MM.1S (cell line): ENCODE results near the gene DUS2.
A peak's percentile ranks its signal among the peaks of the same experiment; 100 is the strongest.

Experiments used
- DNase-seq: peaks from one replicate; pipeline ENCODE4 v3.0.0-alpha.2; 2015
- H2AFZ ChIP-seq: fragments of 300-600 bp; sonication (generic); 2 replicates; pipeline ENCODE4 v1.6.0; 2016; ENCODE audit warnings: antibody characterized with exemption, low read length
- H3F3A ChIP-seq: fragments of 300-600 bp; sonication (generic); 2 replicates; pipeline ENCODE4 v1.6.1; 2016; ENCODE audit warnings: mild to moderate bottlenecking, antibody characterized with exemption, low read length, moderate library complexity, mixed read lengths; ENCODE audit not compliant: insufficient read depth
- H3K27ac ChIP-seq: fragments of 300-600 bp; sonication (generic); 2 replicates; pipeline ENCODE4 v1.5.1; 2016; ENCODE audit warnings: mild to moderate bottlenecking, low read length
- H3K27me3 ChIP-seq: fragments of 300-600 bp; sonication (generic); replicated peaks from 2 replicates; pipeline ENCODE4 v1.6.0; 2016; ENCODE audit warnings: low read length; ENCODE audit not compliant: insufficient read depth
- H3K36me3 ChIP-seq: fragments of 300-600 bp; sonication (generic); replicated peaks from 2 replicates; pipeline ENCODE4 v1.6.1; 2016; ENCODE audit warnings: mild to moderate bottlenecking, low read length, mixed read lengths; ENCODE audit not compliant: insufficient read depth
- H3K4me1 ChIP-seq: fragments of 300-600 bp; sonication (generic); 2 replicates; pipeline ENCODE4 v1.6.1; 2016; ENCODE audit warnings: low read length, mixed read lengths
- H3K4me2 ChIP-seq: fragments of 300-600 bp; sonication (generic); 2 replicates; pipeline ENCODE4 v1.6.0; 2016; ENCODE audit warnings: low read depth, low read length
- H3K4me3 ChIP-seq: fragments of 300-600 bp; sonication (generic); 2 replicates; pipeline ENCODE4 v1.5.1; 2016; ENCODE audit warnings: low read length, mixed read lengths
- H3K79me2 ChIP-seq: fragments of 300-600 bp; sonication (generic); 2 replicates; pipeline ENCODE4 v1.6.1; 2016; ENCODE audit warnings: mixed run types, low read length, mixed read lengths
- H3K9ac ChIP-seq: fragments of 300-600 bp; sonication (generic); 2 replicates; pipeline ENCODE4 v1.6.1; 2016; ENCODE audit warnings: low read length, mixed read lengths
- H3K9me2 ChIP-seq: fragments of 300-600 bp; sonication (generic); replicated peaks from 2 replicates; pipeline ENCODE4 v1.6.1; 2016; ENCODE audit warnings: mild to moderate bottlenecking, low read length, mixed read lengths; ENCODE audit not compliant: insufficient read depth
- H3K9me3 ChIP-seq: fragments of 300-600 bp; sonication (generic); replicated peaks from 2 replicates; pipeline ENCODE4 v1.6.1; 2016; ENCODE audit warnings: mild to moderate bottlenecking, low read length, mixed read lengths; ENCODE audit not compliant: insufficient read depth
- H4K20me1 ChIP-seq: fragments of 300-600 bp; sonication (generic); 2 replicates; pipeline ENCODE4 v1.6.1; 2016; ENCODE audit warnings: mild to moderate bottlenecking, low read length, moderate library complexity, mixed read lengths; ENCODE audit not compliant: insufficient read depth
- EZH2 ChIP-seq: fragments of 300-600 bp; sonication (generic); optimal IDR thresholded peaks from 2 replicates; pipeline ENCODE3; 2017; ENCODE audit warnings: low read depth, mild to moderate bottlenecking, antibody characterized with exemption, low read length, mixed read lengths
- EZH2phosphoT487 ChIP-seq: fragments of 300-600 bp; sonication (generic); IDR thresholded peaks from 2 replicates; pipeline ENCODE4 v1.6.1; 2018; ENCODE audit warnings: antibody characterized with exemption, low read length
- TF ChIP-seq, protein P1 (sequence below): fragments of 300-600 bp; sonication (generic); IDR thresholded peaks from 2 replicates; pipeline ENCODE4 v1.5.1; 2016; ENCODE audit warnings: antibody characterized with exemption, low read length, mixed read lengths

DUS2 gene

DNA sequence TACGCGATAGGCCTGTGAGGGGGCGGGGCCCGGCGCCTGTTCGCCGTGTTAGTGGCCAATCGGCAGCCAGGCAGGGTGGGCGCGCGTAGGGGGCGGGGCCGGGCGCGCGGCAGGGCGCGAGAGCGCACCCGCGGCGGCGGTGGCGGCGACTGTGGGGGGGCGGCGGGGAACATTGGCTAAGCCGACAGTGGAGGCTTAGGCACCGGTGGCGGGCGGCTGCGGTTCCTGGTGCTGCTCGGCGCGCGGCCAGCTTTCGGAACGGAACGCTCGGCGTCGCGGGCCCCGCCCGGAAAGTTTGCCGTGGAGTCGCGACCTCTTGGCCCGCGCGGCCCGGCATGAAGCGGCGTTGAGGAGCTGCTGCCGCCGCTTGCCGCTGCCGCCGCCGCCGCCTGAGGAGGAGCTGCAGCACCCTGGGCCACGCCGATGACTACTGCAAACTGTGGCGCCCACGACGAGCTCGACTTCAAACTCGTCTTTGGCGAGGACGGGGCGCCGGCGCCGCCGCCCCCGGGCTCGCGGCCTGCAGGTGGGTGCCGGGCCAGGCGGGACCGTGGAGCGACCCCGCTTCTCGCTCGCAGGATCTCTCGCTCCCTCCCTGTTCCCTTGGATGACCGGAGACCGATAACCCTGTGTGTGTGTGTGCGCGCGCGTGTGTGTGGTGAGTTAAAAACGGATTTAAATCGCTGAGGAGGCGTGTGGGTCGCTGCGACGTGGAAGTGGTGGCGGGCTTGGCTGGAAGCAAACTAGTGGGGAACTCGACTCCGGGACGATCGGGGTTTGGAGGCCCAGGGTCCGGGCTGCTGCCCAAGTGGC, 62.4 kb downstream of the DUS2 start, which contains the start of gene NFATC3:
Gene NFATC3, plus strand, starts transcription at position 112 of the 813 bp plus-strand sequence. Its CDS starts 312 bp downstream, at position 424.
- Histone ChIP-seq H3F3A (peaks cover 31% of the 10 kb centered on the region), H3K9me2 (no peaks in the 10 kb centered on the region), H3K4me2 (peak within 1 kb of the TSS; percentile 99), H3K9ac (peak within 1 kb of the TSS; percentile 88), H2AFZ (peak within 1 kb of the TSS; percentile 100), H3K27me3 (no peaks in the 10 kb centered on the region), H3K4me1 (peaks cover 26% of the 10 kb centered on the region), H4K20me1 (peaks cover 3% of the 10 kb centered on the region; the same call in 1 of the 2 replicates), H3K9me3 (no peaks in the 10 kb centered on the region), H3K79me2 (peaks cover 48% of the 10 kb centered on the region), H3K36me3 (no peaks in the 10 kb centered on the region), H3K4me3 (peak within 1 kb of the TSS; percentile 81), H3K27ac (peak within 1 kb of the TSS; percentile 86; the same call in 1 of the 2 replicates)
- TF ChIP-seq EZH2phosphoT487, result no peak
- TF ChIP-seq, protein P1, sequence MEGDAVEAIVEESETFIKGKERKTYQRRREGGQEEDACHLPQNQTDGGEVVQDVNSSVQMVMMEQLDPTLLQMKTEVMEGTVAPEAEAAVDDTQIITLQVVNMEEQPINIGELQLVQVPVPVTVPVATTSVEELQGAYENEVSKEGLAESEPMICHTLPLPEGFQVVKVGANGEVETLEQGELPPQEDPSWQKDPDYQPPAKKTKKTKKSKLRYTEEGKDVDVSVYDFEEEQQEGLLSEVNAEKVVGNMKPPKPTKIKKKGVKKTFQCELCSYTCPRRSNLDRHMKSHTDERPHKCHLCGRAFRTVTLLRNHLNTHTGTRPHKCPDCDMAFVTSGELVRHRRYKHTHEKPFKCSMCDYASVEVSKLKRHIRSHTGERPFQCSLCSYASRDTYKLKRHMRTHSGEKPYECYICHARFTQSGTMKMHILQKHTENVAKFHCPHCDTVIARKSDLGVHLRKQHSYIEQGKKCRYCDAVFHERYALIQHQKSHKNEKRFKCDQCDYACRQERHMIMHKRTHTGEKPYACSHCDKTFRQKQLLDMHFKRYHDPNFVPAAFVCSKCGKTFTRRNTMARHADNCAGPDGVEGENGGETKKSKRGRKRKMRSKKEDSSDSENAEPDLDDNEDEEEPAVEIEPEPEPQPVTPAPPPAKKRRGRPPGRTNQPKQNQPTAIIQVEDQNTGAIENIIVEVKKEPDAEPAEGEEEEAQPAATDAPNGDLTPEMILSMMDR, result no peak
- TF ChIP-seq EZH2, result no peak
- peak; percentile 99 for DNase-seq

- H3K4me3 ChIP-seq, result peak overlapping the region; percentile 71
- H3K4me2 ChIP-seq, result peak overlapping the region; percentile 92
- no peaks in the 10 kb centered on the region for H3K9me2 ChIP-seq
- H3K27ac ChIP-seq, result peak overlapping the region; percentile 86; the same call in 1 of the 2 replicates
- no peaks in the 10 kb centered on the region for H3K9me3 ChIP-seq
- peak overlapping the region; percentile 88 for H3K9ac ChIP-seq
- no peaks in the 10 kb centered on the region for H3K27me3 ChIP-seq
- H3K4me1 ChIP-seq, result peaks cover 32% of the 10 kb centered on the region
- H3K36me3 ChIP-seq, result no peaks in the 10 kb centered on the region
- H3F3A ChIP-seq, result peaks cover 31% of the 10 kb centered on the region
- H4K20me1 ChIP-seq, result peaks cover 3% of the 10 kb centered on the region; the same call in 1 of the 2 replicates
- H2AFZ ChIP-seq, result peak overlapping the region; percentile 83; the same call in 1 of the 2 replicates
- H3K79me2 ChIP-seq, result peaks cover 57% of the 10 kb centered on the region
- TF ChIP-seq, protein P1, result no peak
- TF ChIP-seq EZH2 (no peak), EZH2phosphoT487 (no peak)
- DNase-seq, result peak; percentile 22
These were observed 63.3 kb downstream of the DUS2 start for GRCh38 chr16:68086336-68086841.

GRCh38 chr16:68086860-68087268, 63.8 kb downstream of the DUS2 start:
- H4K20me1 ChIP-seq, result peaks cover 3% of the 10 kb centered on the region; the same call in 1 of the 2 replicates
- H3K9ac ChIP-seq, result peak overlapping the region; percentile 88
- peak overlapping the region; percentile 86; the same call in 1 of the 2 replicates for H3K27ac ChIP-seq
- no peak for TF ChIP-seq EZH2phosphoT487
- no peak for TF ChIP-seq EZH2
- TF ChIP-seq, protein P1, result no peak
- no peak for DNase-seq
- H3K79me2 ChIP-seq, result peaks cover 62% of the 10 kb centered on the region
- H3K4me3 ChIP-seq, result peak overlapping the region; percentile 71
- H2AFZ ChIP-seq, result no peak overlapping the region
- H3K9me2 ChIP-seq, result no peaks in the 10 kb centered on the region
- peaks cover 37% of the 10 kb centered on the region for H3K4me1 ChIP-seq
- peaks cover 31% of the 10 kb centered on the region for H3F3A ChIP-seq
- peak overlapping the region; percentile 92 for H3K4me2 ChIP-seq
- no peaks in the 10 kb centered on the region for H3K9me3 ChIP-seq
- no peaks in the 10 kb centered on the region for H3K36me3 ChIP-seq
- H3K27me3 ChIP-seq, result no peaks in the 10 kb centered on the region
